ENCODE data around the gene KRT15. TPM values are rescaled to one million over a fixed set of nuclear protein-coding genes. Genes with fewer than 3 reads are reported as not detected.

The KRT15 gene
- total RNA-seq, 1 donor from 2014 or later = 0.79 TPM

- no peaks in the 10 kb centered on the region for H3K27me3 ChIP-seq (ENCODE audit: insufficient read depth, low read length)
- TF ChIP-seq CTCF (IDR thresholded peaks at IDR 0.05; ENCODE audit: insufficient read depth, low read depth, low read length) (no peak), EZH2 (IDR thresholded peaks at IDR 0.05; ENCODE audit: insufficient read depth, low read length) (no peak)
- H2AFZ ChIP-seq (ENCODE audit: low read depth, low read length) = no peak overlapping the region
- no peaks in the 10 kb centered on the region for H3K79me2 ChIP-seq (ENCODE audit: insufficient read depth, low read length)
- H3K27me3 Mint-ChIP-seq (ENCODE audit: low read depth, unreplicated experiment) = peaks cover 26% of the 10 kb centered on the region
- no peak overlapping the region for H3K9ac ChIP-seq (ENCODE audit: low read length)
- H3K27ac ChIP-seq (ENCODE audit: low read depth, low read length) = no peak overlapping the region
- H3K9me3 ChIP-seq (ENCODE audit: insufficient read depth, low read depth, low read length) = no peaks in the 10 kb centered on the region
- H3K36me3 Mint-ChIP-seq (ENCODE audit: low read depth, unreplicated experiment) = peaks cover 2% of the 10 kb centered on the region
- no peaks in the 10 kb centered on the region for H3K36me3 ChIP-seq (ENCODE audit: insufficient read depth, low read length)
- H3K9me3 Mint-ChIP-seq (ENCODE audit: unreplicated experiment) = no peaks in the 10 kb centered on the region
- H3K27ac Mint-ChIP-seq (ENCODE audit: unreplicated experiment) = no peak overlapping the region
- no peak overlapping the region for H3K4me3 ChIP-seq (ENCODE audit: insufficient read depth, low read depth, low read length)
- H3K4me2 ChIP-seq (ENCODE audit: low read length) = no peak overlapping the region
- H4K20me1 ChIP-seq (ENCODE audit: insufficient read depth, low read length) = no peaks in the 10 kb centered on the region
- no peaks in the 10 kb centered on the region for H3K4me1 Mint-ChIP-seq (ENCODE audit: low read depth, unreplicated experiment)
- H3K4me1 ChIP-seq (ENCODE audit: insufficient read depth, low read length) = no peaks in the 10 kb centered on the region
- DNase-seq (ENCODE audit: low read depth) = no peak
- no peak overlapping the region for H3K4me3 Mint-ChIP-seq (ENCODE audit: unreplicated experiment)
- FAIRE-seq = no peak
Measured at GRCh38 chr17:41507315-41507880, 11.3 kb downstream of the KRT15 start.

GRCh38 chr17:41505809-41506767 is 12.6 kb downstream of the KRT15 start:
- TF ChIP-seq CTCF (IDR thresholded peaks at IDR 0.05; ENCODE audit: insufficient read depth, low read depth, low read length) = no peak
- no peak for TF ChIP-seq EZH2 (IDR thresholded peaks at IDR 0.05; ENCODE audit: insufficient read depth, low read length)
- Histone ChIP-seq H3K4me1 (ENCODE audit: insufficient read depth, low read length) (no peaks in the 10 kb centered on the region), H3K4me3 (ENCODE audit: insufficient read depth, low read depth, low read length) (no peak overlapping the region), H3K79me2 (ENCODE audit: insufficient read depth, low read length) (no peaks in the 10 kb centered on the region), H3K27ac (ENCODE audit: low read depth, low read length) (no peak overlapping the region), H2AFZ (ENCODE audit: low read depth, low read length) (no peak overlapping the region), H3K36me3 (ENCODE audit: insufficient read depth, low read length) (no peaks in the 10 kb centered on the region), H3K4me2 (ENCODE audit: low read length) (no peak overlapping the region), H3K9ac (ENCODE audit: low read length) (no peak overlapping the region), H3K9me3 (ENCODE audit: insufficient read depth, low read depth, low read length) (no peaks in the 10 kb centered on the region), H3K27me3 (ENCODE audit: insufficient read depth, low read length) (no peaks in the 10 kb centered on the region), H4K20me1 (ENCODE audit: insufficient read depth, low read length) (no peaks in the 10 kb centered on the region)
- H3K9me3 Mint-ChIP-seq (ENCODE audit: unreplicated experiment) = no peaks in the 10 kb centered on the region
- no peak for DNase-seq (ENCODE audit: low read depth)
- FAIRE-seq = no peak
- H3K36me3 Mint-ChIP-seq (ENCODE audit: low read depth, unreplicated experiment) = peaks cover 2% of the 10 kb centered on the region
- no peak overlapping the region for H3K4me3 Mint-ChIP-seq (ENCODE audit: unreplicated experiment)
- peaks cover 29% of the 10 kb centered on the region for H3K27me3 Mint-ChIP-seq (ENCODE audit: low read depth, unreplicated experiment)
- H3K27ac Mint-ChIP-seq (ENCODE audit: unreplicated experiment) = no peak overlapping the region
- H3K4me1 Mint-ChIP-seq (ENCODE audit: low read depth, unreplicated experiment) = no peaks in the 10 kb centered on the region

All from astrocyte (in vitro differentiated cells and primary cell).